T follicular helper cell (primary cell): ENCODE data around the gene TNP2.
"Not testable (repeated sequence)": the region's sequence is repeated elsewhere in the genome, so short reads cannot be mapped to it uniquely, and the experiment has no call there.

Experiments used
- DNase-seq: peaks from one replicate; pipeline ENCODE4 v3.0.0-alpha.2; 2020; ENCODE audit warnings: low read depth

Gene TNP2

GRCh38 chr16:11220507-11220906 is 48.6 kb downstream of the TNP2 start:
- not testable (repeated sequence) for DNase-seq

GRCh38 chr16:11219178-11219577 is 49.9 kb downstream of the TNP2 start:
- no peak for DNase-seq

- no peak for DNase-seq
Measured at GRCh38 chr16:11218604-11218962, 50.5 kb downstream of the TNP2 start.
